ENCODE data around the gene TGDS. TPM values are rescaled to one million over a fixed set of nuclear protein-coding genes. Genes with fewer than 3 reads are reported as not detected.

Gene TGDS
- total RNA-seq, 2 donors from 2014 or later = 11.2 to 17.4 TPM

- Histone ChIP-seq H3K9me3 (no peaks in the 10 kb centered on the region), H3K4me3 (no peak overlapping the region), H3K27me3 (replicated peaks; ENCODE audit: insufficient read depth) (no peaks in the 10 kb centered on the region), H3K36me3 (peaks cover 12% of the 10 kb centered on the region), H3K27ac (no peak overlapping the region), H3K4me1 (ENCODE audit: control insufficient read depth in 1 of 2, low read depth in 2 of 2) (no peaks in the 10 kb centered on the region)
- ATAC-seq (ENCODE audit: insufficient number of reproducible peaks, low FRiP score, low read depth) = no peak
- TF ChIP-seq, protein P1, sequence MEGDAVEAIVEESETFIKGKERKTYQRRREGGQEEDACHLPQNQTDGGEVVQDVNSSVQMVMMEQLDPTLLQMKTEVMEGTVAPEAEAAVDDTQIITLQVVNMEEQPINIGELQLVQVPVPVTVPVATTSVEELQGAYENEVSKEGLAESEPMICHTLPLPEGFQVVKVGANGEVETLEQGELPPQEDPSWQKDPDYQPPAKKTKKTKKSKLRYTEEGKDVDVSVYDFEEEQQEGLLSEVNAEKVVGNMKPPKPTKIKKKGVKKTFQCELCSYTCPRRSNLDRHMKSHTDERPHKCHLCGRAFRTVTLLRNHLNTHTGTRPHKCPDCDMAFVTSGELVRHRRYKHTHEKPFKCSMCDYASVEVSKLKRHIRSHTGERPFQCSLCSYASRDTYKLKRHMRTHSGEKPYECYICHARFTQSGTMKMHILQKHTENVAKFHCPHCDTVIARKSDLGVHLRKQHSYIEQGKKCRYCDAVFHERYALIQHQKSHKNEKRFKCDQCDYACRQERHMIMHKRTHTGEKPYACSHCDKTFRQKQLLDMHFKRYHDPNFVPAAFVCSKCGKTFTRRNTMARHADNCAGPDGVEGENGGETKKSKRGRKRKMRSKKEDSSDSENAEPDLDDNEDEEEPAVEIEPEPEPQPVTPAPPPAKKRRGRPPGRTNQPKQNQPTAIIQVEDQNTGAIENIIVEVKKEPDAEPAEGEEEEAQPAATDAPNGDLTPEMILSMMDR (IDR thresholded peaks at IDR 0.05) = no peak
- DNase-seq (ENCODE audit: low spot score) = no peak
Measured at GRCh38 chr13:94588541-94588940, 7.4 kb downstream of the TGDS start.

DNA sequence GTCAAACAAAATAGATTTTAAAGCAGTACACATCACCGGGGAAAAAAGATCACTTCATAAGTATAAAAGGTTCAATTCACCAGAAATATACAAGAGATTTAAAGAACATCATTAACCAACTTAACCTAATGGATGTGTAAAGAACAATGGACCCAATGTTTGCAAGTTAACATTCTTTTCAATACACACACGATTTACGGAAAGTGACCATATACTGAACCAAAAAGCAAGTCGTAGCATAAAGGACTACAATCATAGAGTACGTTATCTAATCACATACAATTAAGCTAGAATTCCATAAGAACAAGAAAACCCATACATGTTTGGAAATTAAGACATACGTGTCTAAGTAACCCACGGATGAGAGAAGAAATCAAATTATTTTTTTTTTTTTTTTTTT lies 9.6 kb downstream of the TGDS start:
- no peaks in the 10 kb centered on the region for H3K9me3 ChIP-seq
- no peak for ATAC-seq (ENCODE audit: insufficient number of reproducible peaks, low FRiP score, low read depth)
- H3K27me3 ChIP-seq (replicated peaks; ENCODE audit: insufficient read depth) = no peaks in the 10 kb centered on the region
- H3K4me1 ChIP-seq (ENCODE audit: control insufficient read depth in 1 of 2, low read depth in 2 of 2) = no peaks in the 10 kb centered on the region
- TF ChIP-seq, protein P1 (IDR thresholded peaks at IDR 0.05) = no peak
- H3K27ac ChIP-seq = no peak overlapping the region
- no peak overlapping the region for H3K4me3 ChIP-seq
- DNase-seq (ENCODE audit: low spot score) = no peak
- peaks cover 8% of the 10 kb centered on the region for H3K36me3 ChIP-seq

DNA sequence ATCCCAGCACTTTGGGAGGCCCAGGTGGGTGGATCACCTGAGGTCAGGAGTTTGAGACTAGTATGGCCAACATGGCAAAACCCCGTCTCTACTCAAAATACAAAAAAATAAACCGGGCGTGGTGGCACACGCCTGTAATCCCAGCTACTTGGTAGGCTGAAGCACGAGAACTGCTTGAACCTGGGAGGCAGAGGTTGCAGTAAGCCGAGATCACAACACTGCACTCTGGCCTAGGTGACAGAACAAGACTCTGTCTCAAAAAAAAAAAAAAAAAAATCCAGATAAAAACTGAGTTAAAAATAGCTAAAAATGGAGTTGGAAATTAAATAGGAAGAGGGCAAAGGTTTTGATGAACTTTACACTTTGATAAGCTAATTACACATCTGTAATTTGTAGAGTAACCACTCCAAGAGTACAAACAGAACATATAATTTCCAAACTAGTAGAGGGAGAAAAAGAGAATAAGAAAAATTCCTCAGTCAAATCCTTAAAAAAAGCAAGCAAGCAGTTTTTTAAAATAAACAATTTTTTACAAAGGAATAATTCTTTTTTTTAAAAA lies 10.3 kb downstream of the TGDS start:
- no peak for DNase-seq (ENCODE audit: low spot score)
- no peak overlapping the region for H3K27ac ChIP-seq

DNA sequence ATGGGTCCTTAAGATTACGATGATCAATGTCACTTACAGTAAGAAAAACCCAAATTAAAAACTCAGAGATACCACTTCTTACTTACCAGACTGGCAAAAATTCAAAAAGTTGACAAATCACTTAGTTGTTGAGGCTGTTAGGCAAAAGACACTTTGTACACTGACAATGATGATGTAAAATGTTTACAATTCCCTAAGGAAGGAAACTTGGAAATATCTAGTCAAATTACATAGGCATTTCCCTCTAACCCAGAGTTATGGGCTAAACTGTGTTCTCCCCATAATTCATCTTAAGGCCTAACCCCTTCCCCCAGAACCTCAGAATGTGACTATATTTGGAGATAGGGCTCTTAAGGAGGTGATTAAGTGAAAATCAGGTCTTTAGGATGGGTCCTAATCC lies 12.0 kb downstream of the TGDS start:
- H3K4me3 ChIP-seq = no peak overlapping the region
- H3K27me3 ChIP-seq (replicated peaks; ENCODE audit: insufficient read depth) = no peaks in the 10 kb centered on the region
- peaks cover 29% of the 10 kb centered on the region for H3K36me3 ChIP-seq
- no peak for DNase-seq (ENCODE audit: low spot score)
- TF ChIP-seq, protein P1 (IDR thresholded peaks at IDR 0.05) = no peak
- no peaks in the 10 kb centered on the region for H3K4me1 ChIP-seq (ENCODE audit: control insufficient read depth in 1 of 2, low read depth in 2 of 2)
- no peaks in the 10 kb centered on the region for H3K9me3 ChIP-seq
- no peak for ATAC-seq (ENCODE audit: insufficient number of reproducible peaks, low FRiP score, low read depth)
- H3K27ac ChIP-seq = no peak overlapping the region

More for the DNA sequence above, 10.3 kb downstream of the TGDS start:
- TF ChIP-seq, protein P1 (IDR thresholded peaks at IDR 0.05) = no peak
- Histone ChIP-seq H3K9me3 (no peaks in the 10 kb centered on the region), H3K36me3 (peaks cover 13% of the 10 kb centered on the region), H3K4me3 (no peak overlapping the region), H3K4me1 (ENCODE audit: control insufficient read depth in 1 of 2, low read depth in 2 of 2) (no peaks in the 10 kb centered on the region), H3K27me3 (replicated peaks; ENCODE audit: insufficient read depth) (no peaks in the 10 kb centered on the region)
- no peak for ATAC-seq (ENCODE audit: insufficient number of reproducible peaks, low FRiP score, low read depth)

GRCh38 chr13:94579063-94579462 lies 16.9 kb downstream of the TGDS start:
- H3K27ac ChIP-seq = no peak overlapping the region
- H3K36me3 ChIP-seq = peaks cover 34% of the 10 kb centered on the region
- H3K4me1 ChIP-seq (ENCODE audit: control insufficient read depth in 1 of 2, low read depth in 2 of 2) = no peaks in the 10 kb centered on the region
- ATAC-seq (ENCODE audit: insufficient number of reproducible peaks, low FRiP score, low read depth) (no peak), DNase-seq (ENCODE audit: low spot score) (no peak)
- H3K27me3 ChIP-seq (replicated peaks; ENCODE audit: insufficient read depth) = no peaks in the 10 kb centered on the region
- TF ChIP-seq, protein P1 (IDR thresholded peaks at IDR 0.05) = no peak
- H3K9me3 ChIP-seq = no peaks in the 10 kb centered on the region
- H3K4me3 ChIP-seq = no peak overlapping the region
